ENCODE data around the gene ELOA2. TPM values are rescaled to one million over a fixed set of nuclear protein-coding genes. Genes with fewer than 3 reads are reported as not detected.

Gene ELOA2
- total and polyA plus RNA-seq, 2 donors (not counting 3 experiments of a cell fraction or from before 2014, with no cell fraction given), result not detected

GRCh38 chr18:47077111-47077510 is 41.7 kb upstream of the ELOA2 start:
- ChIA-PET POLR2A (no interaction called here), CTCF (interaction anchor here (1.4 kb wide), 1 partner anchor 672 kb away, joined by 3 read pairs; no protein-coding TSS in a partner anchor)
- H3K27ac ChIP-seq (ENCODE audit: insufficient read depth, low read depth, low read length), result no peak overlapping the region
- dilution Hi-C loops (cut with MboI; ENCODE audit: extremely low pct_ligation_motif_present, low sequenced_read_pairs) (no loop called here), intact Hi-C loops (cut with micrococcal nuclease) (no loop called here)
- no TSS peak for BruUV-seq (replicated peaks)
- no peak overlapping the region for H3K9ac ChIP-seq (replicated peaks; ENCODE audit: extremely low read depth, insufficient read depth, low read length)
- no peaks in the 10 kb centered on the region for H3K36me3 ChIP-seq (ENCODE audit: control insufficient read depth in 2 of 2, extremely low read depth in 1 of 2, insufficient read depth in 2 of 2, low read length in 2 of 2)
- no peak for TF ChIP-seq EZH2 (IDR thresholded peaks at IDR 0.05; ENCODE audit: borderline replicate concordance, low read depth, low read length, severe bottlenecking)
- no peak for TF ChIP-seq POLR2AphosphoS5 (IDR thresholded peaks at IDR 0.05; ENCODE audit: insufficient read depth, low read depth, low read length)
- H3K27me3 ChIP-seq (ENCODE audit: control insufficient read depth in 2 of 2, insufficient read depth in 2 of 2, low read length in 2 of 2), result no peaks in the 10 kb centered on the region
- H3K9me3 ChIP-seq (replicated peaks; ENCODE audit: control insufficient read depth, insufficient read depth, low read length), result no peaks in the 10 kb centered on the region
- H3K4me2 ChIP-seq (ENCODE audit: insufficient read depth, low read length), result no peak overlapping the region
- peaks cover 3% of the 10 kb centered on the region for H4K20me1 ChIP-seq (replicated peaks; ENCODE audit: control insufficient read depth, extremely low read depth, insufficient read depth, low read length)
- DNase-seq (ENCODE audit: low read depth, low spot score) (no peak), FAIRE-seq (no peak)
- no peaks in the 10 kb centered on the region for H3K9me1 ChIP-seq (replicated peaks; ENCODE audit: control insufficient read depth, extremely low read depth, insufficient read depth, low read length)
- H3K4me1 ChIP-seq (ENCODE audit: control insufficient read depth, extremely low read depth, insufficient read depth, low read length), result no peaks in the 10 kb centered on the region
- no peak overlapping the region for H2AFZ ChIP-seq (ENCODE audit: low read depth, low read length)
- no peaks in the 10 kb centered on the region for H3K79me2 ChIP-seq (ENCODE audit: control insufficient read depth, insufficient read depth, low read length)
- H3K4me3 ChIP-seq (replicated peaks in 1 of 3; ENCODE audit: insufficient read depth in 1 of 3, low read depth in 1 of 3, low read length in 3 of 3), result no peak overlapping the region

- Histone ChIP-seq H3K9me3 (replicated peaks; ENCODE audit: control insufficient read depth, insufficient read depth, low read length) (no peaks in the 10 kb centered on the region), H3K27ac (ENCODE audit: insufficient read depth, low read depth, low read length) (no peak overlapping the region), H3K27me3 (ENCODE audit: control insufficient read depth in 2 of 2, insufficient read depth in 2 of 2, low read length in 2 of 2) (no peaks in the 10 kb centered on the region), H3K4me2 (ENCODE audit: insufficient read depth, low read length) (no peak overlapping the region), H3K4me1 (ENCODE audit: control insufficient read depth, extremely low read depth, insufficient read depth, low read length) (no peaks in the 10 kb centered on the region), H3K4me3 (replicated peaks in 1 of 3; ENCODE audit: insufficient read depth in 1 of 3, low read depth in 1 of 3, low read length in 3 of 3) (no peak overlapping the region), H3K79me2 (ENCODE audit: control insufficient read depth, insufficient read depth, low read length) (no peaks in the 10 kb centered on the region), H3K36me3 (ENCODE audit: control insufficient read depth in 2 of 2, extremely low read depth in 1 of 2, insufficient read depth in 2 of 2, low read length in 2 of 2) (no peaks in the 10 kb centered on the region), H2AFZ (ENCODE audit: low read depth, low read length) (no peak overlapping the region), H3K9me1 (replicated peaks; ENCODE audit: control insufficient read depth, extremely low read depth, insufficient read depth, low read length) (no peaks in the 10 kb centered on the region), H4K20me1 (replicated peaks; ENCODE audit: control insufficient read depth, extremely low read depth, insufficient read depth, low read length) (peaks cover 3% of the 10 kb centered on the region), H3K9ac (replicated peaks; ENCODE audit: extremely low read depth, insufficient read depth, low read length) (no peak overlapping the region)
- DNase-seq (ENCODE audit: low read depth, low spot score), result no peak
- dilution Hi-C loops (cut with MboI; ENCODE audit: extremely low pct_ligation_motif_present, low sequenced_read_pairs) (no loop called here), intact Hi-C loops (cut with micrococcal nuclease) (no loop called here)
- no peak for TF ChIP-seq FOS (IDR thresholded peaks at IDR 0.05; ENCODE audit: borderline replicate concordance, insufficient read depth, low read length)
- TF ChIP-seq MYC (IDR thresholded peaks at IDR 0.05; ENCODE audit: low read depth, low read length), result no peak
- TF ChIP-seq POLR2A (IDR thresholded peaks at IDR 0.05; ENCODE audit: low read depth, low read length), result no peak
- TF ChIP-seq GATA2 (IDR thresholded peaks at IDR 0.05; ENCODE audit: insufficient read depth, insufficient read length, low read depth, low read length), result no peak
- no peak for TF ChIP-seq JUN (IDR thresholded peaks at IDR 0.05; ENCODE audit: borderline replicate concordance, insufficient read depth, insufficient read length, low read depth)
- TF ChIP-seq CTCF (IDR thresholded peaks at IDR 0.05; ENCODE audit: extremely low read depth in 1 of 2, insufficient read depth in 1 of 2, low read depth in 1 of 2, low read length in 2 of 2), result no peak
- TF ChIP-seq POLR2AphosphoS5 (IDR thresholded peaks at IDR 0.05; ENCODE audit: insufficient read depth, low read depth, low read length), result no peak
- TF ChIP-seq EZH2 (IDR thresholded peaks at IDR 0.05; ENCODE audit: borderline replicate concordance, low read depth, low read length, severe bottlenecking), result no peak
- TF ChIP-seq MAX (IDR thresholded peaks at IDR 0.05; ENCODE audit: insufficient read depth, insufficient read length), result no peak
- ChIA-PET CTCF (interaction anchor here (1.2 to 1.5 kb wide), 3 partner anchors 24 to 674 kb away, joined by 3 to 4 read pairs (median 4); no protein-coding TSS in a partner anchor), POLR2A (no interaction called here)
- no TSS peak for BruUV-seq (replicated peaks)
- FAIRE-seq, result no peak
Measured at GRCh38 chr18:47075098-47075883, 39.9 kb upstream of the ELOA2 start.
